Subcutaneous abdominal adipose tissue (tissue), 5 donors: Measurements from ENCODE around the gene PLXND1.

ENCODE experiments used
- H3K27ac ChIP-seq: one replicate; pipeline ENCODE4 v1.7.0; 2013; ENCODE audit warnings: low read depth, mild to moderate bottlenecking, inconsistent platforms, low read length, moderate library complexity
- H3K27me3 ChIP-seq, 5 donors: one replicate each; pipeline ENCODE4 v1.7.0; 2013; ENCODE audit warnings: low read length in 5 of 5, inconsistent platforms in 1 of 5; ENCODE audit not compliant: control insufficient read depth in 5 of 5, insufficient read depth in 4 of 5
- H3K36me3 ChIP-seq, 5 donors: one replicate each; pipeline ENCODE4 v1.7.0; 2013; ENCODE audit warnings: low read length in 5 of 5; ENCODE audit not compliant: control insufficient read depth in 5 of 5, insufficient read depth in 5 of 5
- H3K4me1 ChIP-seq, 5 donors: one replicate each; pipeline ENCODE4 v1.7.0; 2013; ENCODE audit warnings: low read length in 5 of 5, mild to moderate bottlenecking in 3 of 5, moderate library complexity in 1 of 5; ENCODE audit not compliant: control insufficient read depth in 5 of 5, insufficient read depth in 5 of 5
- H3K4me3 ChIP-seq, 5 donors: one replicate each; pipeline ENCODE4 v1.7.0; 2013; ENCODE audit warnings: low read length in 5 of 5, low read depth in 1 of 5
- H3K9ac ChIP-seq, 5 donors: one replicate each; pipeline ENCODE4 v1.7.0; 2013; ENCODE audit warnings: low read length in 5 of 5, mild to moderate bottlenecking in 4 of 5, moderate library complexity in 3 of 5
- H3K9me3 ChIP-seq, 5 donors: one replicate each; pipeline ENCODE4 v1.7.0; 2013; ENCODE audit warnings: low read length in 5 of 5; ENCODE audit not compliant: control insufficient read depth in 5 of 5
- donor health status: healthy.
- donor health status: healthy.
- donor health status: healthy.
- donor health status: healthy.
- donor health status: healthy.

Gene PLXND1

DNA sequence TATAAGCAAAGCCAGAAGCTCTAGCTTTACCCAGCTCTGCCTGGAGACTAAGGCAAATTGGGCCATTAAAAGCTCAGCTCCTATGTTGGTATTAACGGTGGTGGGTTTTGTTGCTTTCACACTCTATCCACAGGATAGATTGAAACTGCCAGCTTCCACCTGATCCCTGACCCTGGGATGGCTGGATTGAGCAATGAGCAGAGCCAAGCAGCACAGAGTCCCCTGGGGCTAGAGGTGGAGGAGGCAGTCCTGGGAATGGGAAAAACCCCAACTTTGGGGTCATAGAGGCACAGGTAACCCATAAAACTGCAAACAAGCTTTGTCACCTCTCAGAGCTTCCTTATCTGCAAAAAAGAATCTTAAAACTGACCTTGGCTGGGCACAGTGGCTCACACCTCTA is 71.4 kb downstream of the PLXND1 start:
- no peak overlapping the region for H3K27ac ChIP-seq

GRCh38 chr3:129534428-129535027 is 71.9 kb downstream of the PLXND1 start:
- Histone ChIP-seq H3K27ac (no peak overlapping the region), H3K9me3 (no peaks in the 10 kb centered on the region), H3K4me1 (peaks cover 10 to 29% (median 25%) of the 10 kb centered on the region in 5 donors), H3K27me3 (no peaks in the 10 kb centered on the region), H3K4me3 (no peak overlapping the region), H3K9ac (no peak overlapping the region), H3K36me3 (no peaks in the 10 kb centered on the region)

More for the DNA sequence above, 71.4 kb downstream of the PLXND1 start:
- H3K4me1 ChIP-seq: peaks cover 5 to 24% (median 21%) of the 10 kb centered on the region in 5 donors
- H3K9me3 ChIP-seq: no peaks in the 10 kb centered on the region
- no peaks in the 10 kb centered on the region for H3K36me3 ChIP-seq
- H3K27me3 ChIP-seq: no peaks in the 10 kb centered on the region
- H3K4me3 ChIP-seq: no peak overlapping the region
- no peak overlapping the region for H3K9ac ChIP-seq

- no peak overlapping the region for H3K4me3 ChIP-seq
- no peak overlapping the region for H3K9ac ChIP-seq
- H3K9me3 ChIP-seq: no peaks in the 10 kb centered on the region
- H3K27me3 ChIP-seq: no peaks in the 10 kb centered on the region
- H3K27ac ChIP-seq: no peak overlapping the region
- no peaks in the 10 kb centered on the region for H3K36me3 ChIP-seq
- peaks cover 7 to 25% (median 20%) of the 10 kb centered on the region in 5 donors for H3K4me1 ChIP-seq
These were observed 73.1 kb downstream of the PLXND1 start for GRCh38 chr3:129533406-129533805.

DNA sequence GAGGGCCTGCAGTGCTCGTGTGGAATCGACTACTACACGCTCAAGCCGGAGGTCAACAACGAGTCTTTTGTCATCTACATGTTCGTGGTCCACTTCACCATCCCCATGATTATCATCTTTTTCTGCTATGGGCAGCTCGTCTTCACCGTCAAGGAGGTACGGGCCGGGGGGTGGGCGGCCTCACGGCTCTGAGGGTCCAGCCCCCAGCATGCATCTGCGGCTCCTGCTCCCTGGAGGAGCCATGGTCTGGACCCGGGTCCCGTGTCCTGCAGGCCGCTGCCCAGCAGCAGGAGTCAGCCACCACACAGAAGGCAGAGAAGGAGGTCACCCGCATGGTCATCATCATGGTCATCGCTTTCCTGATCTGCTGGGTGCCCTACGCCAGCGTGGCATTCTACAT is 74.2 kb downstream of the PLXND1 start:
- Histone ChIP-seq H3K9ac (no peak overlapping the region), H3K4me1 (peaks cover 7 to 23% (median 20%) of the 10 kb centered on the region in 5 donors), H3K27ac (no peak overlapping the region), H3K9me3 (no peaks in the 10 kb centered on the region), H3K27me3 (no peaks in the 10 kb centered on the region), H3K4me3 (no peak overlapping the region), H3K36me3 (no peaks in the 10 kb centered on the region)

- no peak overlapping the region for H3K27ac ChIP-seq
- H3K4me3 ChIP-seq: no peak overlapping the region
- no peaks in the 10 kb centered on the region for H3K9me3 ChIP-seq
- H3K36me3 ChIP-seq: no peaks in the 10 kb centered on the region
- H3K9ac ChIP-seq: no peak overlapping the region
- H3K27me3 ChIP-seq: no peaks in the 10 kb centered on the region
- peaks cover 7 to 26% (median 20%) of the 10 kb centered on the region in 5 donors for H3K4me1 ChIP-seq
These were observed 74.8 kb downstream of the PLXND1 start for GRCh38 chr3:129531699-129532098.

GRCh38 chr3:129530821-129531220 is 75.7 kb downstream of the PLXND1 start:
- Histone ChIP-seq H3K36me3 (no peaks in the 10 kb centered on the region), H3K4me1 (peaks cover 7 to 29% (median 20%) of the 10 kb centered on the region in 5 donors), H3K4me3 (no peak overlapping the region), H3K27me3 (no peaks in the 10 kb centered on the region), H3K9me3 (no peaks in the 10 kb centered on the region), H3K27ac (no peak overlapping the region), H3K9ac (no peak overlapping the region)

DNA sequence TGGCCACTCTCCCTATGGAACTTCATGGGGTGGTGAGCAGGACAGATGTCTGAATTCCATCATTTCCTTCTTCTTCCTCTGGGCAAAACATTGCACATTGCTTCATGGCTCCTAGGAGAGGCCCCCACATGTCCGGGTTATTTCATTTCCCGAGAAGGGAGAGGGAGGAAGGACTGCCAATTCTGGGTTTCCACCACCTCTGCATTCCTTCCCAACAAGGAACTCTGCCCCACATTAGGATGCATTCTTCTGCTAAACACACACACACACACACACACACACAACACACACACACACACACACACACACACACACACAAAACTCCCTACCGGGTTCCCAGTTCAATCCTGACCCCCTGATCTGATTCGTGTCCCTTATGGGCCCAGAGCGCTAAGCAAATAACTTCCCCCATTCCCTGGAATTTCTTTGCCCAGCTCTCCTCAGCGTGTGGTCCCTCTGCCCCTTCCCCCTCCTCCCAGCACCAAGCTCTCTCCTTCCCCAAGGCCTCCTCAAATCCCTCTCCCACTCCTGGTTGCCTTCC is 76.2 kb downstream of the PLXND1 start:
- H3K9me3 ChIP-seq: no peaks in the 10 kb centered on the region
- H3K27ac ChIP-seq: no peak overlapping the region
- no peaks in the 10 kb centered on the region for H3K36me3 ChIP-seq
- H3K9ac ChIP-seq: no peak overlapping the region
- peak overlapping the region in 1 of 5 donors; percentile 24 for H3K4me3 ChIP-seq
- H3K4me1 ChIP-seq: peaks cover 7 to 29% (median 20%) of the 10 kb centered on the region in 5 donors
- H3K27me3 ChIP-seq: no peaks in the 10 kb centered on the region

GRCh38 chr3:129529436-129530210 is 76.9 kb downstream of the PLXND1 start:
- Histone ChIP-seq H3K9me3 (no peaks in the 10 kb centered on the region), H3K4me3 (peak overlapping the region in 1 of 5 donors; percentile 24), H3K9ac (no peak overlapping the region), H3K36me3 (no peaks in the 10 kb centered on the region), H3K4me1 (peaks cover 7 to 29% (median 17%) of the 10 kb centered on the region in 5 donors), H3K27me3 (no peaks in the 10 kb centered on the region), H3K27ac (no peak overlapping the region)

GRCh38 chr3:129528589-129529100 is 77.8 kb downstream of the PLXND1 start, which contains the start of gene RHO:
Gene RHO (plus strand): TSS chr3:129528639. CDS start chr3:129528734, 95 bp downstream.
- Histone ChIP-seq H3K9me3 (no peaks in the 10 kb centered on the region), H3K9ac (no peak within 1 kb of the TSS), H3K4me1 (peaks cover 7 to 29% (median 17%) of the 10 kb centered on the region in 5 donors), H3K36me3 (no peaks in the 10 kb centered on the region), H3K27ac (no peak within 1 kb of the TSS), H3K4me3 (no peak within 1 kb of the TSS), H3K27me3 (no peaks in the 10 kb centered on the region)

DNA sequence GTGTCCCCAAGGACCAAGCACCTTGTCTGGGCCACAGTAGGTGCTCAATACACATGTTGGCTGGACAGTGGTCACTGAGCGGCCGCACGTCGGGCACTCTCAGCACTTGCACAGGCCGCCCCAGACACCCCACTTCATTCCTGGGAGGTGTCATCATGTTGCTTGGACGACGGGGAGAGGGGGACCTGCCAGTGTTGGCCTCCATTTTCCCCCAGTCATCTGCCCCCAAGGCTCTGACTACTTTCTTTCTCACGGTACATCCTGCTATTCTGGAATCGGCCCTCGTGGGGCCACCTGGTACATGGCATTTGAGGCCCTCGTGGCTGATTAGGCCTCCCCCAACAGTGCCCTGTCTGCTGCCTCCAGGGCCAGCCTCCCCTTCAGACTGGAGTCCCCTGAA is 79.2 kb downstream of the PLXND1 start:
- peaks cover 7 to 32% (median 17%) of the 10 kb centered on the region in 5 donors for H3K4me1 ChIP-seq
- no peak overlapping the region for H3K27ac ChIP-seq
- no peak overlapping the region for H3K9ac ChIP-seq
- H3K36me3 ChIP-seq: no peaks in the 10 kb centered on the region
- no peaks in the 10 kb centered on the region for H3K9me3 ChIP-seq
- no peak overlapping the region for H3K4me3 ChIP-seq
- no peaks in the 10 kb centered on the region for H3K27me3 ChIP-seq
